HEK293 (cell line): ENCODE data around the gene PERM1.

Experiments used
- GLIS1 ChIP-seq: fragments of 450-650 bp; formaldehyde crosslinking; IDR thresholded peaks from 2 replicates; pipeline ENCODE4 v1.5.1; 2016; ENCODE audit warnings: missing biosample characterization, missing genetic modification characterization
- ZBTB7A ChIP-seq: fragments of 450-650 bp; formaldehyde crosslinking; IDR thresholded peaks from 2 replicates; pipeline ENCODE4 v1.5.1; 2016; ENCODE audit warnings: low read depth, missing biosample characterization, missing genetic modification characterization
- ZNF138 ChIP-seq: fragments of 450-650 bp; formaldehyde crosslinking; IDR thresholded peaks from 2 replicates; pipeline ENCODE4 v1.5.1; 2016; ENCODE audit warnings: missing biosample characterization, missing genetic modification characterization, borderline replicate concordance
- ZNF76 ChIP-seq: fragments of 450-650 bp; formaldehyde crosslinking; IDR thresholded peaks from 2 replicates; pipeline ENCODE4; 2016; ENCODE audit warnings: low read depth, missing biosample characterization, missing genetic modification characterization, borderline replicate concordance
- TF ChIP-seq, protein P1 (sequence below): fragments of 450-650 bp; formaldehyde crosslinking; IDR thresholded peaks from 2 replicates; pipeline ENCODE4 v1.5.1; 2016; ENCODE audit warnings: missing biosample characterization, missing genetic modification characterization, borderline replicate concordance
- TF ChIP-seq, protein P2 (sequence below): fragments of 450-650 bp; formaldehyde crosslinking; IDR thresholded peaks from 2 replicates; pipeline ENCODE4 v1.5.1; 2016; ENCODE audit warnings: missing biosample characterization, missing genetic modification characterization
- TF ChIP-seq, protein P3 (sequence below): fragments of 450-650 bp; formaldehyde crosslinking; IDR thresholded peaks from 2 replicates; pipeline ENCODE4 v1.5.1; 2016; ENCODE audit warnings: missing biosample characterization, missing genetic modification characterization
- TF ChIP-seq, protein P4 (sequence below): fragments of 450-650 bp; IDR thresholded peaks from 2 replicates; pipeline ENCODE4 v1.5.1; 2018; ENCODE audit warnings: missing biosample characterization, missing genetic modification characterization

DNA sequence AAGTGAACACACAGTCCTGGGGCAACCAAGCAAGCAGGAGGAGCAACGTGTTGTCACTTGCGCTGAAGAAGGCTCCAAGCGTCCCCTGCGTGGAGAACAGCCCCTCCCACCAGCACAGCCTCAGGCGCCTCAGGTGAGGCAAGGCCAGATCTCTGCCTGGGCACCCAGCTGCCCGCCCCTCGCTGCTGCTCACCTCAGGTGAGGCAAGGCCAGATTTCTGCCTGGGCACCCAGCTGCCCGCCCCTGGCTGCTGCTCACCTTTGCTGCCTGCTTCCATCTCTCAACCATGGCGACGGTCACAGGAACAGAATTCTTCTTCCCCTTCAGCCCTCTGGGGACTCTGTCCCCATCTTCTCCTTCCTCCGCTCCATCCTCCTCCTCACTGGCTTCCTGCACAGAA lies 25.3 kb downstream of the PERM1 start:
- TF ChIP-seq, protein P1, sequence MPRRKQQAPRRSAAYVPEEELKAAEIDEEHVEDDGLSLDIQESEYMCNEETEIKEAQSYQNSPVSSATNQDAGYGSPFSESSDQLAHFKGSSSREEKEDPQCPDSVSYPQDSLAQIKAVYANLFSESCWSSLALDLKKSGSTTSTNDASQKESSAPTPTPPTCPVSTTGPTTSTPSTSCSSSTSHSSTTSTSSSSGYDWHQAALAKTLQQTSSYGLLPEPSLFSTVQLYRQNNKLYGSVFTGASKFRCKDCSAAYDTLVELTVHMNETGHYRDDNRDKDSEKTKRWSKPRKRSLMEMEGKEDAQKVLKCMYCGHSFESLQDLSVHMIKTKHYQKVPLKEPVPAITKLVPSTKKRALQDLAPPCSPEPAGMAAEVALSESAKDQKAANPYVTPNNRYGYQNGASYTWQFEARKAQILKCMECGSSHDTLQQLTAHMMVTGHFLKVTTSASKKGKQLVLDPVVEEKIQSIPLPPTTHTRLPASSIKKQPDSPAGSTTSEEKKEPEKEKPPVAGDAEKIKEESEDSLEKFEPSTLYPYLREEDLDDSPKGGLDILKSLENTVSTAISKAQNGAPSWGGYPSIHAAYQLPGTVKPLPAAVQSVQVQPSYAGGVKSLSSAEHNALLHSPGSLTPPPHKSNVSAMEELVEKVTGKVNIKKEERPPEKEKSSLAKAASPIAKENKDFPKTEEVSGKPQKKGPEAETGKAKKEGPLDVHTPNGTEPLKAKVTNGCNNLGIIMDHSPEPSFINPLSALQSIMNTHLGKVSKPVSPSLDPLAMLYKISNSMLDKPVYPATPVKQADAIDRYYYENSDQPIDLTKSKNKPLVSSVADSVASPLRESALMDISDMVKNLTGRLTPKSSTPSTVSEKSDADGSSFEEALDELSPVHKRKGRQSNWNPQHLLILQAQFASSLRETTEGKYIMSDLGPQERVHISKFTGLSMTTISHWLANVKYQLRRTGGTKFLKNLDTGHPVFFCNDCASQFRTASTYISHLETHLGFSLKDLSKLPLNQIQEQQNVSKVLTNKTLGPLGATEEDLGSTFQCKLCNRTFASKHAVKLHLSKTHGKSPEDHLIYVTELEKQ (tag by site-specific recombination) = no peak
- TF ChIP-seq ZBTB7A (tag by site-specific recombination) (no peak), ZNF76 (tag by site-specific recombination) (no peak), ZNF138 (tag by site-specific recombination) (no peak), GLIS1 (tag by site-specific recombination) (no peak)
- TF ChIP-seq, protein P2, sequence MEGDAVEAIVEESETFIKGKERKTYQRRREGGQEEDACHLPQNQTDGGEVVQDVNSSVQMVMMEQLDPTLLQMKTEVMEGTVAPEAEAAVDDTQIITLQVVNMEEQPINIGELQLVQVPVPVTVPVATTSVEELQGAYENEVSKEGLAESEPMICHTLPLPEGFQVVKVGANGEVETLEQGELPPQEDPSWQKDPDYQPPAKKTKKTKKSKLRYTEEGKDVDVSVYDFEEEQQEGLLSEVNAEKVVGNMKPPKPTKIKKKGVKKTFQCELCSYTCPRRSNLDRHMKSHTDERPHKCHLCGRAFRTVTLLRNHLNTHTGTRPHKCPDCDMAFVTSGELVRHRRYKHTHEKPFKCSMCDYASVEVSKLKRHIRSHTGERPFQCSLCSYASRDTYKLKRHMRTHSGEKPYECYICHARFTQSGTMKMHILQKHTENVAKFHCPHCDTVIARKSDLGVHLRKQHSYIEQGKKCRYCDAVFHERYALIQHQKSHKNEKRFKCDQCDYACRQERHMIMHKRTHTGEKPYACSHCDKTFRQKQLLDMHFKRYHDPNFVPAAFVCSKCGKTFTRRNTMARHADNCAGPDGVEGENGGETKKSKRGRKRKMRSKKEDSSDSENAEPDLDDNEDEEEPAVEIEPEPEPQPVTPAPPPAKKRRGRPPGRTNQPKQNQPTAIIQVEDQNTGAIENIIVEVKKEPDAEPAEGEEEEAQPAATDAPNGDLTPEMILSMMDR (tag by site-specific recombination) = no peak
- TF ChIP-seq, protein P3, sequence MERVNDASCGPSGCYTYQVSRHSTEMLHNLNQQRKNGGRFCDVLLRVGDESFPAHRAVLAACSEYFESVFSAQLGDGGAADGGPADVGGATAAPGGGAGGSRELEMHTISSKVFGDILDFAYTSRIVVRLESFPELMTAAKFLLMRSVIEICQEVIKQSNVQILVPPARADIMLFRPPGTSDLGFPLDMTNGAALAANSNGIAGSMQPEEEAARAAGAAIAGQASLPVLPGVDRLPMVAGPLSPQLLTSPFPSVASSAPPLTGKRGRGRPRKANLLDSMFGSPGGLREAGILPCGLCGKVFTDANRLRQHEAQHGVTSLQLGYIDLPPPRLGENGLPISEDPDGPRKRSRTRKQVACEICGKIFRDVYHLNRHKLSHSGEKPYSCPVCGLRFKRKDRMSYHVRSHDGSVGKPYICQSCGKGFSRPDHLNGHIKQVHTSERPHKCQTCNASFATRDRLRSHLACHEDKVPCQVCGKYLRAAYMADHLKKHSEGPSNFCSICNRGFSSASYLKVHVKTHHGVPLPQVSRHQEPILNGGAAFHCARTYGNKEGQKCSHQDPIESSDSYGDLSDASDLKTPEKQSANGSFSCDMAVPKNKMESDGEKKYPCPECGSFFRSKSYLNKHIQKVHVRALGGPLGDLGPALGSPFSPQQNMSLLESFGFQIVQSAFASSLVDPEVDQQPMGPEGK (tag by site-specific recombination) = no peak
- TF ChIP-seq, protein P4, sequence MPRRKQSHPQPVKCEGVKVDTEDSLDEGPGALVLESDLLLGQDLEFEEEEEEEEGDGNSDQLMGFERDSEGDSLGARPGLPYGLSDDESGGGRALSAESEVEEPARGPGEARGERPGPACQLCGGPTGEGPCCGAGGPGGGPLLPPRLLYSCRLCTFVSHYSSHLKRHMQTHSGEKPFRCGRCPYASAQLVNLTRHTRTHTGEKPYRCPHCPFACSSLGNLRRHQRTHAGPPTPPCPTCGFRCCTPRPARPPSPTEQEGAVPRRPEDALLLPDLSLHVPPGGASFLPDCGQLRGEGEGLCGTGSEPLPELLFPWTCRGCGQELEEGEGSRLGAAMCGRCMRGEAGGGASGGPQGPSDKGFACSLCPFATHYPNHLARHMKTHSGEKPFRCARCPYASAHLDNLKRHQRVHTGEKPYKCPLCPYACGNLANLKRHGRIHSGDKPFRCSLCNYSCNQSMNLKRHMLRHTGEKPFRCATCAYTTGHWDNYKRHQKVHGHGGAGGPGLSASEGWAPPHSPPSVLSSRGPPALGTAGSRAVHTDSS (tag by site-specific recombination) = no peak
